ENCODE data around the gene HSD17B4. TPM values are rescaled to one million over a fixed set of nuclear protein-coding genes. Genes with fewer than 3 reads are reported as not detected.

Gene HSD17B4
- total and polyA plus RNA-seq, 12 donors = 236 to 620 (median 344) TPM

GRCh38 chr5:119551819-119552218 lies 99.5 kb downstream of the HSD17B4 start:
- Histone ChIP-seq H3K4me3 (no peak overlapping the region), H3K27me3 (no peaks in the 10 kb centered on the region), H3K36me3 (replicated peaks in 1 of 2) (no peaks in the 10 kb centered on the region), H3K9me3 (replicated peaks in 1 of 3) (no peaks in the 10 kb centered on the region), H3K27ac (no peak overlapping the region), H3K4me1 (replicated peaks in 1 of 2) (no peaks in the 10 kb centered on the region)
- TF ChIP-seq POLR2A (IDR thresholded peaks at IDR 0.05) = no peak
- no peak for TF ChIP-seq CTCF (IDR thresholded peaks at IDR 0.05)
- WGBS, 4 donors = 66 to 98% (median 93%) methylated on average over 4 of the region's 4 CpGs
- intact Hi-C loops (cut with DNase I) = no loop called here
- DNase-seq = no peak

DNA sequence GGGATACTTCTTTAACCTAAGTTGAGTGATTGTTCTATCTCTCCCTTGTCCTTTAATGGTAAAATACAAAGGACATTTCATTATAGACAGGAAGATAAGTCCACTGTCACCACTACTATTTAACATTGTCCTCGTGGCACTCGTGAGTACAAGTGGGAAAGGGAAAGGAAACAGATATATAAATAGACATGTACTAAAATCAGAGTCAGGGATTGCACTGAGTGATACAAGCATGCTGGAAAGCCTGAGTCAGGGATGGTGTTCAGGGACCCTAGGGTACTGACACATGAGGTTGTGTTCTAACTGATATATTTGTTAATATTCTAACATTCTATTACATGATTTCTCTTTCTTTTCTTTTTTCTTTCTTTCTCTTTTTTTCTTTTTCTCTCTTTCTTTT lies 102.3 kb downstream of the HSD17B4 start:
- TF ChIP-seq CTCF (IDR thresholded peaks at IDR 0.05) = no peak
- no peak for DNase-seq
- Histone ChIP-seq H3K27ac (no peak overlapping the region), H3K36me3 (replicated peaks in 1 of 2) (no peaks in the 10 kb centered on the region), H3K9me3 (replicated peaks in 1 of 3) (peaks cover 0 to 8% (median 0%) of the 10 kb centered on the region in 3 donors), H3K4me3 (no peak overlapping the region), H3K4me1 (replicated peaks in 1 of 2) (no peaks in the 10 kb centered on the region), H3K27me3 (no peaks in the 10 kb centered on the region)
- intact Hi-C loops (cut with DNase I) = no loop called here
- WGBS, 4 donors = 65 to 86% (median 79%) methylated on average over 2 of the region's 2 CpGs

- intact Hi-C loops (cut with DNase I) = no loop called here
- no peak overlapping the region for H3K4me3 ChIP-seq
- no peak overlapping the region for H3K27ac ChIP-seq
- DNase-seq = no peak
- no peak for TF ChIP-seq CTCF (IDR thresholded peaks at IDR 0.05)
- TF ChIP-seq POLR2A (IDR thresholded peaks at IDR 0.05) = no peak
- H3K36me3 ChIP-seq (replicated peaks in 1 of 2) = no peaks in the 10 kb centered on the region
- no peaks in the 10 kb centered on the region for H3K27me3 ChIP-seq
- H3K9me3 ChIP-seq (replicated peaks in 1 of 3) = no peaks in the 10 kb centered on the region
- H3K4me1 ChIP-seq (replicated peaks in 1 of 2) = no peaks in the 10 kb centered on the region
These were observed 118.6 kb downstream of the HSD17B4 start for GRCh38 chr5:119570910-119571309.

DNA sequence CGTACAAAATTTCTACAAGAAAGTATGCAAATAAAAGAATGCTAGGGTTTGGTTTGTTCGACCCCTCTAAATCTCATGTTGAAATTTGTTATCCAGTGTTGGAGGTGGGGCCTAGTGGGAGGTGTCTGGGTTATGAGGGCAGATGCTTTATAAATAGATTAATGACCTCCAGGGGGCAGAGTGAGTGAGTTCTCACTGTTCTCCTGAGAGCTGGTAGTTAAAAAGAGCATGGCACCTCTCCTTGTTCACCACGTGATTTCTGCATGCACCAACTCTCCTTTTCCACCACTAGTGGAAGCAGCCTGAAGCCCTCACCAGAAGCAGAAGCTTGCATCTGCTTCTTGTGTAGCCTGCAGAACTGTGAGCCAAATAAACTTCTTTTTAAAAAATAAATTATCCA lies 126.6 kb downstream of the HSD17B4 start:
- Histone ChIP-seq H3K27ac (no peak overlapping the region), H3K4me3 (no peak overlapping the region), H3K36me3 (replicated peaks in 1 of 2) (no peaks in the 10 kb centered on the region), H3K4me1 (replicated peaks in 1 of 2) (no peaks in the 10 kb centered on the region), H3K9me3 (replicated peaks in 1 of 3) (no peaks in the 10 kb centered on the region), H3K27me3 (no peaks in the 10 kb centered on the region)
- 67 to 75% (median 71%) methylated on average over 3 of the region's 3 CpGs for WGBS, 4 donors
- DNase-seq = peak in 1 of 7 donors; percentile 1
- intact Hi-C loops (cut with DNase I) = no loop called here
- TF ChIP-seq CTCF (IDR thresholded peaks at IDR 0.05) = no peak
- no peak for TF ChIP-seq POLR2A (IDR thresholded peaks at IDR 0.05)

All from adrenal gland (tissue), 12 donors.